ENCODE measurements around the gene CAPG. TPM values are rescaled to one million over a fixed set of nuclear protein-coding genes. Genes with fewer than 3 reads are reported as not detected.
"Not testable (repeated sequence)": the region's sequence is repeated elsewhere in the genome, so short reads cannot be mapped to it uniquely, and the experiment has no call there.

CAPG gene
- total RNA-seq, 2 donors from 2014 or later: 51.6 to 90.3 TPM

GRCh38 chr2:85393836-85394235, 16.3 kb downstream of the CAPG start:
- peak overlapping the region; percentile 24 for H3K27ac Mint-ChIP-seq
- DNase-seq (no peak), ATAC-seq (no peak)
- H3K4me3 Mint-ChIP-seq: no peak overlapping the region
- no peaks in the 10 kb centered on the region for H3K9me3 ChIP-seq (ENCODE audit: control insufficient read depth, low read length, poor library complexity, severe bottlenecking)
- no peaks in the 10 kb centered on the region for H3K27me3 Mint-ChIP-seq
- H3K36me3 Mint-ChIP-seq (ENCODE audit: low read depth): peaks cover 5% of the 10 kb centered on the region
- H3K4me1 Mint-ChIP-seq: peaks cover 8% of the 10 kb centered on the region

GRCh38 chr2:85390941-85391669, 19.1 kb downstream of the CAPG start:
- DNase-seq (peak; percentile 39 to 72 (median 52)), ATAC-seq (peak; percentile 70)
- peak overlapping the region; percentile 81 for H3K27ac Mint-ChIP-seq
- peak overlapping the region; percentile 25 for H3K4me3 Mint-ChIP-seq
- H3K9me3 ChIP-seq (ENCODE audit: control insufficient read depth, low read length, poor library complexity, severe bottlenecking): no peaks in the 10 kb centered on the region
- peaks cover 8% of the 10 kb centered on the region for H3K4me1 Mint-ChIP-seq
- H3K36me3 Mint-ChIP-seq (ENCODE audit: low read depth): peaks cover 2% of the 10 kb centered on the region
- H3K27me3 Mint-ChIP-seq: no peaks in the 10 kb centered on the region

- Mint-ChIP-seq H3K4me1 (peaks cover 13% of the 10 kb centered on the region), H3K27me3 (no peaks in the 10 kb centered on the region), H3K36me3 (ENCODE audit: low read depth) (peaks cover 5% of the 10 kb centered on the region), H3K27ac (peak overlapping the region; percentile 83), H3K4me3 (no peak overlapping the region)
- no peaks in the 10 kb centered on the region for H3K9me3 ChIP-seq (ENCODE audit: control insufficient read depth, low read length, poor library complexity, severe bottlenecking)
- ATAC-seq: no peak
- DNase-seq: no peak
Measured at GRCh38 chr2:85388878-85389538, 21.2 kb downstream of the CAPG start.

GRCh38 chr2:85387754-85388153, 22.4 kb downstream of the CAPG start:
- peaks cover 5% of the 10 kb centered on the region for H3K36me3 Mint-ChIP-seq (ENCODE audit: low read depth)
- ATAC-seq: no peak

GRCh38 chr2:85385746-85386145, 24.4 kb downstream of the CAPG start:
- H3K36me3 Mint-ChIP-seq (ENCODE audit: low read depth): peaks cover 5% of the 10 kb centered on the region
- DNase-seq: no peak
- no peak for ATAC-seq
- H3K27ac Mint-ChIP-seq: peak overlapping the region; percentile 9
- H3K9me3 ChIP-seq (ENCODE audit: control insufficient read depth, low read length, poor library complexity, severe bottlenecking): no peaks in the 10 kb centered on the region
- H3K4me1 Mint-ChIP-seq: peaks cover 7% of the 10 kb centered on the region
- H3K4me3 Mint-ChIP-seq: no peak overlapping the region
- no peaks in the 10 kb centered on the region for H3K27me3 Mint-ChIP-seq

More at GRCh38 chr2:85387754-85388153, 22.4 kb downstream of the CAPG start:
- Mint-ChIP-seq H3K4me1 (peaks cover 13% of the 10 kb centered on the region), H3K27me3 (no peaks in the 10 kb centered on the region), H3K4me3 (no peak overlapping the region), H3K27ac (peak overlapping the region; percentile 32)
- no peak for DNase-seq
- H3K9me3 ChIP-seq (ENCODE audit: control insufficient read depth, low read length, poor library complexity, severe bottlenecking): no peaks in the 10 kb centered on the region

GRCh38 chr2:85383850-85384249, 26.3 kb downstream of the CAPG start:
- peak overlapping the region; percentile 83 for H3K27ac Mint-ChIP-seq

GRCh38 chr2:85383151-85383550, 27.0 kb downstream of the CAPG start:
- not testable (repeated sequence) for H3K36me3 Mint-ChIP-seq (ENCODE audit: low read depth)

More at GRCh38 chr2:85383850-85384249, 26.3 kb downstream of the CAPG start:
- Mint-ChIP-seq H3K36me3 (ENCODE audit: low read depth) (peaks cover 5% of the 10 kb centered on the region), H3K27me3 (no peaks in the 10 kb centered on the region), H3K4me1 (peaks cover 5% of the 10 kb centered on the region), H3K4me3 (no peak overlapping the region)
- H3K9me3 ChIP-seq (ENCODE audit: control insufficient read depth, low read length, poor library complexity, severe bottlenecking): no peaks in the 10 kb centered on the region
- no peak for DNase-seq
- no peak for ATAC-seq

GRCh38 chr2:85380048-85380447, 30.1 kb downstream of the CAPG start:
- peaks cover 16% of the 10 kb centered on the region for H3K36me3 Mint-ChIP-seq (ENCODE audit: low read depth)
- H3K27me3 Mint-ChIP-seq: no peaks in the 10 kb centered on the region
- ATAC-seq: no peak
- H3K4me3 Mint-ChIP-seq: no peak overlapping the region
- H3K9me3 ChIP-seq (ENCODE audit: control insufficient read depth, low read length, poor library complexity, severe bottlenecking): no peaks in the 10 kb centered on the region
- H3K4me1 Mint-ChIP-seq: peaks cover 8% of the 10 kb centered on the region
- H3K27ac Mint-ChIP-seq: no peak overlapping the region
- DNase-seq: no peak

More at GRCh38 chr2:85383151-85383550, 27.0 kb downstream of the CAPG start:
- not testable (repeated sequence) for H3K9me3 ChIP-seq (ENCODE audit: control insufficient read depth, low read length, poor library complexity, severe bottlenecking); DNase-seq; H3K27ac Mint-ChIP-seq; H3K4me3 Mint-ChIP-seq; H3K27me3 Mint-ChIP-seq; H3K4me1 Mint-ChIP-seq; ATAC-seq

GRCh38 chr2:85378257-85378656, 31.9 kb downstream of the CAPG start:
- H3K4me3 Mint-ChIP-seq: no peak overlapping the region
- H3K9me3 ChIP-seq (ENCODE audit: control insufficient read depth, low read length, poor library complexity, severe bottlenecking): no peaks in the 10 kb centered on the region
- H3K27me3 Mint-ChIP-seq: no peaks in the 10 kb centered on the region
- ATAC-seq (no peak), DNase-seq (no peak)
- H3K4me1 Mint-ChIP-seq: peaks cover 6% of the 10 kb centered on the region
- H3K27ac Mint-ChIP-seq: no peak overlapping the region
- peaks cover 13% of the 10 kb centered on the region for H3K36me3 Mint-ChIP-seq (ENCODE audit: low read depth)

GRCh38 chr2:85377083-85377482, 33.1 kb downstream of the CAPG start:
- H3K9me3 ChIP-seq (ENCODE audit: control insufficient read depth, low read length, poor library complexity, severe bottlenecking): no peaks in the 10 kb centered on the region
- H3K4me1 Mint-ChIP-seq: peaks cover 6% of the 10 kb centered on the region
- ATAC-seq (no peak), DNase-seq (no peak)
- H3K27me3 Mint-ChIP-seq: no peaks in the 10 kb centered on the region
- peaks cover 13% of the 10 kb centered on the region for H3K36me3 Mint-ChIP-seq (ENCODE audit: low read depth)
- no peak overlapping the region for H3K4me3 Mint-ChIP-seq
- H3K27ac Mint-ChIP-seq: peak overlapping the region; percentile 14

- no peak for ATAC-seq
- no peaks in the 10 kb centered on the region for H3K27me3 Mint-ChIP-seq
- H3K4me1 Mint-ChIP-seq: peaks cover 6% of the 10 kb centered on the region
- DNase-seq: no peak
- H3K4me3 Mint-ChIP-seq: no peak overlapping the region
- H3K9me3 ChIP-seq (ENCODE audit: control insufficient read depth, low read length, poor library complexity, severe bottlenecking): no peaks in the 10 kb centered on the region
- peaks cover 13% of the 10 kb centered on the region for H3K36me3 Mint-ChIP-seq (ENCODE audit: low read depth)
- H3K27ac Mint-ChIP-seq: no peak overlapping the region
Measured at GRCh38 chr2:85376291-85377065, 33.7 kb downstream of the CAPG start.

- ATAC-seq (no peak), DNase-seq (no peak)
- Mint-ChIP-seq H3K27me3 (no peaks in the 10 kb centered on the region), H3K36me3 (ENCODE audit: low read depth) (peaks cover 5% of the 10 kb centered on the region), H3K4me1 (peaks cover 10% of the 10 kb centered on the region), H3K4me3 (no peak overlapping the region), H3K27ac (no peak overlapping the region)
- H3K9me3 ChIP-seq (ENCODE audit: control insufficient read depth, low read length, poor library complexity, severe bottlenecking): no peaks in the 10 kb centered on the region
Measured at GRCh38 chr2:85371045-85371444, 39.1 kb downstream of the CAPG start.

GRCh38 chr2:85369500-85369899, 40.7 kb downstream of the CAPG start:
- Mint-ChIP-seq H3K4me1 (peaks cover 5% of the 10 kb centered on the region), H3K27ac (no peak overlapping the region), H3K4me3 (no peak overlapping the region), H3K27me3 (no peaks in the 10 kb centered on the region), H3K36me3 (ENCODE audit: low read depth) (peaks cover 3% of the 10 kb centered on the region)
- no peaks in the 10 kb centered on the region for H3K9me3 ChIP-seq (ENCODE audit: control insufficient read depth, low read length, poor library complexity, severe bottlenecking)
- ATAC-seq (no peak), DNase-seq (no peak)

Measured in T-helper 17 cell (primary cell).